HG03066 (cell line): ENCODE data around the gene SETD2.
"Not testable (repeated sequence)": the region's sequence is repeated elsewhere in the genome, so short reads cannot be mapped to it uniquely, and the experiment has no call there.

Experiments used
- ATAC-seq: cut with Tn5 transposase; IDR thresholded peaks from one replicate; pipeline ENCODE4 v1.9.1; 2021; ENCODE audit warnings: low read depth; ENCODE audit not compliant: unreplicated experiment

Gene SETD2

GRCh38 chr3:47108546-47108945, 55.4 kb downstream of the SETD2 start:
- no peak for ATAC-seq

- no peak for ATAC-seq
Observed at GRCh38 chr3:47104259-47104658, 59.7 kb downstream of the SETD2 start.

GRCh38 chr3:47103619-47104018, 60.3 kb downstream of the SETD2 start:
- ATAC-seq = no peak

GRCh38 chr3:47102081-47102600, 61.8 kb downstream of the SETD2 start:
- ATAC-seq = no peak

- ATAC-seq = no peak
Observed at GRCh38 chr3:47098910-47099309, 65.0 kb downstream of the SETD2 start.

- no peak for ATAC-seq
Observed at GRCh38 chr3:47097864-47098263, 66.0 kb downstream of the SETD2 start.

GRCh38 chr3:47096959-47097358, 67.0 kb downstream of the SETD2 start:
- no peak for ATAC-seq

GRCh38 chr3:47092090-47092489, 71.8 kb downstream of the SETD2 start:
- no peak for ATAC-seq

GRCh38 chr3:47089630-47090029, 74.3 kb downstream of the SETD2 start:
- ATAC-seq = no peak

GRCh38 chr3:47086071-47086470, 77.8 kb downstream of the SETD2 start:
- no peak for ATAC-seq

- ATAC-seq = no peak
Observed at GRCh38 chr3:47083786-47084185, 80.1 kb downstream of the SETD2 start.

- no peak for ATAC-seq
Observed at GRCh38 chr3:47082519-47082918, 81.4 kb downstream of the SETD2 start.

GRCh38 chr3:47079432-47079831, 84.5 kb downstream of the SETD2 start:
- no peak for ATAC-seq

GRCh38 chr3:47073685-47074084, 90.2 kb downstream of the SETD2 start:
- ATAC-seq = no peak

GRCh38 chr3:47070770-47071169, 93.1 kb downstream of the SETD2 start:
- no peak for ATAC-seq

GRCh38 chr3:47066259-47066658, 97.7 kb downstream of the SETD2 start:
- ATAC-seq = not testable (repeated sequence)

GRCh38 chr3:47065681-47066080, 98.2 kb downstream of the SETD2 start:
- no peak for ATAC-seq

GRCh38 chr3:47065058-47065457, 98.9 kb downstream of the SETD2 start:
- no peak for ATAC-seq

- ATAC-seq = no peak
Observed at GRCh38 chr3:47057212-47057671, 106.7 kb downstream of the SETD2 start.

- no peak for ATAC-seq
Observed at GRCh38 chr3:47056705-47057104, 107.2 kb downstream of the SETD2 start.

- ATAC-seq = no peak
Observed at GRCh38 chr3:47054412-47054811, 109.5 kb downstream of the SETD2 start.

GRCh38 chr3:47047673-47048072, 116.2 kb downstream of the SETD2 start:
- no peak for ATAC-seq

GRCh38 chr3:47047069-47047468, 116.8 kb downstream of the SETD2 start:
- ATAC-seq = no peak
